Endothelial cell of umbilical vein (primary cell): ENCODE measurements around the gene AKNA. TPM values are rescaled to one million over a fixed set of nuclear protein-coding genes. Genes with fewer than 3 reads are reported as not detected.

Experiments used
- BruUV-seq: library from RNA; stranded (reverse); fragments of 400-500 nt; replicated peaks from 2 replicates; lab custom pipeline; 2021; lab: Mats Ljungman, UMichigan
- CTCF ChIA-PET: fragments of 300-600, 350-600 bp; sonication (Branson Sonifier 250); formaldehyde crosslinking; loops from one replicate; lab custom pipeline; 2021; ENCODE audit warnings: antibody characterized with exemption, inconsistent platforms; lab: Charles Lee
- POLR2A ChIA-PET: fragments of 300-600, 350-600 bp; sonication (Branson Sonifier 250); formaldehyde crosslinking; loops from one replicate; lab custom pipeline; 2021; ENCODE audit warnings: antibody characterized with exemption, inconsistent platforms; lab: Charles Lee
- DNase-seq: peaks from one replicate; pipeline ENCODE4 v3.0.0-alpha.2; 2011; ENCODE audit warnings: low read depth, low spot score
- FAIRE-seq: peaks from 2 replicates; lab custom pipeline; 2011; peaks lifted over from hg19 to GRCh38; lab: Jason Lieb, UNC
- H2AFZ ChIP-seq: 2 replicates; pipeline ENCODE4 v1.6.0; 2012; ENCODE audit warnings: low read depth, low read length, control low read depth, inconsistent platforms
- H3K27ac ChIP-seq: 2 replicates; pipeline ENCODE4 v1.5.1; 2011; ENCODE audit warnings: low read depth, mild to moderate bottlenecking, control low read depth, low read length, moderate library complexity; ENCODE audit not compliant: insufficient read depth
- H3K27me3 ChIP-seq, 2 experiments: 2 replicates each; pipeline versions ENCODE4 v1.6.0 to v1.6.1; 2011; ENCODE audit warnings: low read length in 2 of 2, mixed read lengths in 1 of 2; ENCODE audit not compliant: control insufficient read depth in 2 of 2, insufficient read depth in 2 of 2
- H3K36me3 ChIP-seq, 2 experiments: 2 replicates in 1 of 2; 3 replicates in 1 of 2; pipeline ENCODE4 v1.5.1; 2011; ENCODE audit warnings: low read length in 2 of 2, mild to moderate bottlenecking in 1 of 2, moderate library complexity in 1 of 2; ENCODE audit not compliant: control insufficient read depth in 2 of 2, insufficient read depth in 2 of 2; ENCODE audit errors: extremely low read depth in 1 of 2
- H3K4me1 ChIP-seq: 3 replicates; pipeline ENCODE4 v1.5.1; 2011; ENCODE audit warnings: mild to moderate bottlenecking, low read length; ENCODE audit not compliant: control insufficient read depth, insufficient read depth; ENCODE audit errors: extremely low read depth
- H3K4me2 ChIP-seq: 2 replicates; pipeline ENCODE4 v1.6.1; 2011; ENCODE audit warnings: low read length, control low read depth, mixed read lengths; ENCODE audit not compliant: insufficient read depth
- H3K4me3 ChIP-seq, 3 experiments: fragments of 200-600 bp in 1 of 3; sonication (generic), shearing (Covaris generic) in 1 of 3; replicated peaks in 1 of 3; 2 replicates each; pipeline ENCODE4 v1.5.1; 2011 to 2016; ENCODE audit warnings: control low read depth in 3 of 3, low read length in 3 of 3, mild to moderate bottlenecking in 2 of 3, inconsistent platforms in 1 of 3, low read depth in 1 of 3, moderate library complexity in 1 of 3; ENCODE audit not compliant: insufficient read depth in 1 of 3
- H3K79me2 ChIP-seq: 2 replicates; pipeline ENCODE4 v1.6.0; 2012; ENCODE audit warnings: low read length, inconsistent platforms; ENCODE audit not compliant: control insufficient read depth, insufficient read depth
- H3K9ac ChIP-seq: replicated peaks from 2 replicates; pipeline ENCODE3; 2011; ENCODE audit warnings: low read length, control low read depth; ENCODE audit not compliant: insufficient read depth; ENCODE audit errors: extremely low read depth
- H3K9me1 ChIP-seq: replicated peaks from 3 replicates; pipeline ENCODE4 v1.6.0; 2011; ENCODE audit warnings: mild to moderate bottlenecking, low read length; ENCODE audit not compliant: control insufficient read depth, insufficient read depth; ENCODE audit errors: extremely low read depth
- H3K9me3 ChIP-seq: replicated peaks from 2 replicates; pipeline ENCODE4 v1.5.1; 2012; ENCODE audit warnings: low read length, inconsistent platforms; ENCODE audit not compliant: control insufficient read depth, insufficient read depth
- H4K20me1 ChIP-seq: replicated peaks from 2 replicates; pipeline ENCODE3; 2011; ENCODE audit warnings: mild to moderate bottlenecking, low read length; ENCODE audit not compliant: control insufficient read depth, insufficient read depth; ENCODE audit errors: extremely low read depth
- EZH2 ChIP-seq: IDR thresholded peaks from 2 replicates; pipeline ENCODE4 v1.6.1; 2012; ENCODE audit warnings: borderline replicate concordance, low read depth, mild to moderate bottlenecking, moderate library complexity, low read length, inconsistent platforms; ENCODE audit not compliant: severe bottlenecking
- FOS ChIP-seq: IDR thresholded peaks from 2 replicates; pipeline ENCODE4 v1.6.1; 2011; ENCODE audit warnings: mild to moderate bottlenecking, low read length, moderate library complexity, borderline replicate concordance; ENCODE audit not compliant: insufficient read depth
- GATA2 ChIP-seq: IDR thresholded peaks from 2 replicates; pipeline ENCODE4 v1.7.0; 2011; ENCODE audit warnings: low read depth, mild to moderate bottlenecking, moderate library complexity, mixed read lengths, low read length; ENCODE audit not compliant: insufficient read length, insufficient read depth
- JUN ChIP-seq: IDR thresholded peaks from 2 replicates; pipeline ENCODE4 v1.6.1; 2011; ENCODE audit warnings: borderline replicate concordance, low read depth; ENCODE audit not compliant: insufficient read length, insufficient read depth
- MYC ChIP-seq: IDR thresholded peaks from one replicate; pipeline ENCODE4 v1.6.1; 2011; ENCODE audit warnings: mild to moderate bottlenecking, low read depth, low read length
- POLR2A ChIP-seq: IDR thresholded peaks from 2 replicates; pipeline ENCODE4 v1.6.1; 2012; ENCODE audit warnings: low read depth, mild to moderate bottlenecking, control low read depth, low read length
- POLR2AphosphoS5 ChIP-seq: IDR thresholded peaks from 2 replicates; pipeline ENCODE4 v1.6.1; 2012; ENCODE audit warnings: low read depth, mild to moderate bottlenecking, control low read depth, low read length, moderate library complexity; ENCODE audit not compliant: insufficient read depth
- dilution Hi-C: fragments of 300-500 bp; cut with MboI; formaldehyde crosslinking; loops from one replicate; pipeline ENCODE4 v1.15.0; 2019; ENCODE audit warnings: low sequenced_read_pairs; ENCODE audit not compliant: extremely low pct_ligation_motif_present
- intact Hi-C: fragments of 100-400 bp; cut with micrococcal nuclease; formaldehyde crosslinking; loops from one replicate; pipeline ENCODE4 v1.10.0; 2022
- polyA plus RNA-seq, 4 experiments: library from polyadenylated mRNA; depleted of rRNA in 3 of 4; stranded (reverse) in 3 of 4; unstranded in 1 of 4; fragments of >200 nt; gene quantifications; 2 replicates each; pipeline versions ENCODE4 v1.2.1 to v1.2.3, GENCODE V29; 2011 to 2012; ENCODE audit warnings: missing spikeins in 1 of 4
- total RNA-seq: library from RNA; stranded (reverse); gene quantifications from 2 replicates; pipeline ENCODE4 v1.2.3, GENCODE V29; 2021
- TF ChIP-seq, protein P1 (sequence below), 2 donors: IDR thresholded peaks; 1 replicate in 1 of 2; 2 replicates in 1 of 2; pipeline ENCODE4 v1.5.1; 2011; ENCODE audit warnings: low read length in 2 of 2, mild to moderate bottlenecking in 2 of 2, moderate library complexity in 2 of 2, control low read depth in 1 of 2, inconsistent platforms in 1 of 2, low read depth in 1 of 2; ENCODE audit not compliant: insufficient read depth in 1 of 2; ENCODE audit errors: extremely low read depth in 1 of 2
- TF ChIP-seq, protein P2 (sequence below): IDR thresholded peaks from 2 replicates; pipeline ENCODE4 v1.6.1; 2011; ENCODE audit not compliant: insufficient read depth, insufficient read length

AKNA gene
- total and polyA plus RNA-seq, 2 donors (not counting 3 experiments of a cell fraction or from before 2014, with no cell fraction given), result 11.3 to 22.4 TPM

DNA sequence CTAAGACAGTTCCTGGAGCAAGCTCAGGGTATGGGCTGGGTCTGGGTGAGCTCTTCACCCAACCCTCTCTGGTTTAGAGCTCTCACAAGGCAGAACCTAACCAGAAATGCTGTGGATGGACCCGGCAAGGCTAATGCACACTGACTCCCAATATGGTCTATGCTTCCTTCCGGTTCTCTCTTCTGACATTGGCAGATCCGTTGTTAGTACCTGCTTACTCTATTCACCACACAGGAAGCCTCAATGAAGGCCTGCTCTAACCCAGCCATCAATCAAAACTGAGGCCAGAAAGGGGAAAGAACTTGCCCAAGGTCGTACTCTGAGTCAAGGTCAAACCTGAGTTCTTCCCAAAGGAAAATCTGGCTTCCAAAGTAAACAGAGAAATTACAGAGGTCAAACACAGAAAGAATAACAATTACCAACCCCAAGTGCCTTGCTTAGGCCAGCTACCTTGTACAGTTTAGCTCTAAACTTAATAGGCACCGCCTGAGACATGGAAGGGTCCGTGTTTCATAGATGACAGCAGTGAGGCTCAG lies 46.0 kb upstream of the AKNA start:
- intact Hi-C loops, result loop anchor here (1.0 to 5.0 kb wide), 2 partner anchors 74 to 220 kb away; partner anchors contain the start of gene WHRN
- H3K27ac ChIP-seq, result no peak overlapping the region
- BruUV-seq, result no TSS peak
- no peaks in the 10 kb centered on the region for H3K9me3 ChIP-seq
- H3K4me1 ChIP-seq, result no peaks in the 10 kb centered on the region
- dilution Hi-C loops, result no loop called here
- H3K36me3 ChIP-seq, result no peaks in the 10 kb centered on the region
- POLR2A ChIA-PET, result no interaction called here
- H3K4me2 ChIP-seq, result no peak overlapping the region
- no peak overlapping the region for H2AFZ ChIP-seq
- no peak for DNase-seq
- no peaks in the 10 kb centered on the region for H3K9me1 ChIP-seq
- TF ChIP-seq, protein P1, sequence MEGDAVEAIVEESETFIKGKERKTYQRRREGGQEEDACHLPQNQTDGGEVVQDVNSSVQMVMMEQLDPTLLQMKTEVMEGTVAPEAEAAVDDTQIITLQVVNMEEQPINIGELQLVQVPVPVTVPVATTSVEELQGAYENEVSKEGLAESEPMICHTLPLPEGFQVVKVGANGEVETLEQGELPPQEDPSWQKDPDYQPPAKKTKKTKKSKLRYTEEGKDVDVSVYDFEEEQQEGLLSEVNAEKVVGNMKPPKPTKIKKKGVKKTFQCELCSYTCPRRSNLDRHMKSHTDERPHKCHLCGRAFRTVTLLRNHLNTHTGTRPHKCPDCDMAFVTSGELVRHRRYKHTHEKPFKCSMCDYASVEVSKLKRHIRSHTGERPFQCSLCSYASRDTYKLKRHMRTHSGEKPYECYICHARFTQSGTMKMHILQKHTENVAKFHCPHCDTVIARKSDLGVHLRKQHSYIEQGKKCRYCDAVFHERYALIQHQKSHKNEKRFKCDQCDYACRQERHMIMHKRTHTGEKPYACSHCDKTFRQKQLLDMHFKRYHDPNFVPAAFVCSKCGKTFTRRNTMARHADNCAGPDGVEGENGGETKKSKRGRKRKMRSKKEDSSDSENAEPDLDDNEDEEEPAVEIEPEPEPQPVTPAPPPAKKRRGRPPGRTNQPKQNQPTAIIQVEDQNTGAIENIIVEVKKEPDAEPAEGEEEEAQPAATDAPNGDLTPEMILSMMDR (IDR thresholded peaks at IDR 0.05; ENCODE audit: extremely low read depth in 1 of 2, insufficient read depth in 1 of 2, low read depth in 1 of 2, low read length in 2 of 2), result no peak
- TF ChIP-seq POLR2A (no peak), FOS (no peak), GATA2 (no peak), JUN (no peak), MYC (no peak), EZH2 (no peak), POLR2AphosphoS5 (no peak)
- TF ChIP-seq, protein P2, sequence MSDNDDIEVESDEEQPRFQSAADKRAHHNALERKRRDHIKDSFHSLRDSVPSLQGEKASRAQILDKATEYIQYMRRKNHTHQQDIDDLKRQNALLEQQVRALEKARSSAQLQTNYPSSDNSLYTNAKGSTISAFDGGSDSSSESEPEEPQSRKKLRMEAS, result no peak
- no peak overlapping the region for H3K4me3 ChIP-seq
- CTCF ChIA-PET, result interaction anchor here (0.9 to 10.9 kb wide), 7 partner anchors 23 to 477 kb away, joined by 3 to 159 read pairs (median 4); no protein-coding TSS in a partner anchor
- no peak overlapping the region for H3K9ac ChIP-seq
- peaks cover 3 to 4% of the 10 kb centered on the region in 2 experiments for H3K27me3 ChIP-seq
- H4K20me1 ChIP-seq, result no peaks in the 10 kb centered on the region
- FAIRE-seq, result no peak
- H3K79me2 ChIP-seq, result no peaks in the 10 kb centered on the region
